H1 (cell line): ENCODE results near the gene RASL10A.

Source experiments
- EGR1 ChIP-seq: IDR thresholded peaks from 2 replicates; pipeline ENCODE4 v1.6.1; 2011; ENCODE audit warnings: low read depth, low read length, borderline replicate concordance
- GTF2F1 ChIP-seq: IDR thresholded peaks from 2 replicates; pipeline ENCODE4 v1.6.1; 2012; ENCODE audit warnings: low read depth, low read length, improper control_type of control experiment, borderline replicate concordance
- HDAC2 ChIP-seq, 2 experiments: fragments of 300-600 bp in 1 of 2; sonication (generic) in 1 of 2; IDR thresholded peaks; 2 replicates each; pipeline ENCODE4 v1.6.1; 2011 to 2012; ENCODE audit warnings: low read depth in 2 of 2, low read length in 2 of 2, mild to moderate bottlenecking in 2 of 2, moderate library complexity in 2 of 2, borderline replicate concordance in 1 of 2, inconsistent platforms in 1 of 2
- HDAC6 ChIP-seq: IDR thresholded peaks from one replicate; pipeline ENCODE4 v1.7.1; 2012; ENCODE audit warnings: low read depth, mild to moderate bottlenecking, inconsistent platforms, low read length, moderate library complexity
- POLR2A ChIP-seq, 2 experiments: IDR thresholded peaks; 1 replicate in 1 of 2; 2 replicates in 1 of 2; pipeline ENCODE4 v1.6.1; 2011; ENCODE audit warnings: low read depth in 2 of 2, low read length in 2 of 2, mild to moderate bottlenecking in 2 of 2; ENCODE audit errors: control extremely low read depth in 1 of 2
- POLR2AphosphoS5 ChIP-seq: IDR thresholded peaks from 2 replicates; pipeline ENCODE4 v1.6.1; 2011; ENCODE audit warnings: low read depth, low read length
- RAD21 ChIP-seq, 2 experiments: IDR thresholded peaks in 1 of 2; conservative IDR thresholded peaks in 1 of 2; 2 replicates each; pipeline ENCODE4 v1.6.1; 2011; ENCODE audit warnings: low read depth in 2 of 2, low read length in 2 of 2, improper control_type of control experiment in 1 of 2, inconsistent platforms in 1 of 2, mild to moderate bottlenecking in 1 of 2, moderate library complexity in 1 of 2
- RNF2 ChIP-seq: fragments of 200-900, 300-1000 bp; sonication (generic); IDR thresholded peaks from 2 replicates; pipeline ENCODE4 v1.7.1; 2016; ENCODE audit warnings: borderline replicate concordance, low read depth, mild to moderate bottlenecking, antibody characterized with exemption, low read length; ENCODE audit not compliant: poor library complexity, severe bottlenecking; ENCODE audit errors: missing control alignments
- TBP ChIP-seq: IDR thresholded peaks from 2 replicates; pipeline ENCODE4 v1.6.1; 2011; ENCODE audit warnings: low read depth, low read length, improper control_type of control experiment
- TF ChIP-seq, protein P1 (sequence below), 3 experiments: IDR thresholded peaks; 1 replicate in 2 of 3; 2 replicates in 1 of 3; pipeline versions ENCODE4 v1.5.1 to v1.6.1; 2011; ENCODE audit warnings: low read length in 3 of 3, mild to moderate bottlenecking in 3 of 3, inconsistent platforms in 2 of 3, low read depth in 1 of 3, moderate library complexity in 1 of 3; ENCODE audit not compliant: insufficient read depth in 1 of 3; ENCODE audit errors: control extremely low read depth in 1 of 3
- TF ChIP-seq, protein P2 (sequence below): IDR thresholded peaks from 2 replicates; pipeline ENCODE4 v1.6.1; 2012; ENCODE audit warnings: inconsistent platforms

DNA sequence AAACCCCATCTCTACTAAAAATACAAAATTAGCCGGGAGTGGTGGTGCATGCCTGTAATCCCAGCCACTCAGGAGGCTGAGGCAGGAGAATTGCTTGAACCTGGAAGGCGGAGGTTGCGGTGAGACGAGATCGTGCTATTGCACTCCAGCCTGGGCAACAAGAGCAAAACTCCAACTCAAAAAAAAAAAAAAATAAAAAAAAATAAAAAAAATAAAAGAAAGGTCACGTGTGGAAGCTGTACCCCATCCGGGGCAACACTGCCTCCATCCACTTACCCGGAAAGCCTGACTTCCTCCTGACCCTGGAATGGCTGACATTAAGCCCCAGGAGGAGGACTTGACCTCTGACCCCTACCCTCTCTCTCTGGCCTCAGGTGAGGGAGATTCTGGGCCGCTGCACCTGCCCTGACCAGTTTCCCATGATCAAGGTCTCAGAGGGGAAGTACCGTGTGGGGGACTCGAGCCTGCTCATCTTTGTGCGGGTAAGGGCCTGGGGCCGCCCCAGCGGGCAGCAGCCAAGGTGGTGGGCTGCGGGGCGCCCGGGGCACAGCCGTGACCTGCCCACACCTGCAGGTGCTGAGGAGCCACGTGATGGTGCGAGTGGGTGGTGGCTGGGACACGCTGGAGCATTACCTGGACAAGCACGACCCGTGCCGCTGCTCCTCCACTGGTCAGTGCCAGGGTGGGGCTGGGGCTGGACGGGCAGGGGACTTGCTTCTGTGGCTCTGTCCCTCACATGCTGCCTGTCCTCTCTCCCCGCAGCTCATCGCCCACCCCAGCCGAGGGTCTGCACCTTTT lies 5.2 kb downstream of the RASL10A start:
- TF ChIP-seq POLR2A (IDR thresholded peaks at IDR 0.05; ENCODE audit: control extremely low read depth in 1 of 2, low read depth in 2 of 2, low read length in 2 of 2) (no peak), POLR2AphosphoS5 (no peak), RNF2 (no peak), EGR1 (no peak), RAD21 (IDR thresholded peaks at IDR 0.05 in 1 of 2, conservative IDR thresholded peaks at IDR 0.05 in 1 of 2; ENCODE audit: low read depth in 2 of 2, low read length in 2 of 2) (no peak), TBP (no peak), HDAC6 (no peak), GTF2F1 (no peak), HDAC2 (IDR thresholded peaks at IDR 0.05; ENCODE audit: borderline replicate concordance in 1 of 2, low read depth in 2 of 2, low read length in 2 of 2) (no peak)
- TF ChIP-seq, protein P1, sequence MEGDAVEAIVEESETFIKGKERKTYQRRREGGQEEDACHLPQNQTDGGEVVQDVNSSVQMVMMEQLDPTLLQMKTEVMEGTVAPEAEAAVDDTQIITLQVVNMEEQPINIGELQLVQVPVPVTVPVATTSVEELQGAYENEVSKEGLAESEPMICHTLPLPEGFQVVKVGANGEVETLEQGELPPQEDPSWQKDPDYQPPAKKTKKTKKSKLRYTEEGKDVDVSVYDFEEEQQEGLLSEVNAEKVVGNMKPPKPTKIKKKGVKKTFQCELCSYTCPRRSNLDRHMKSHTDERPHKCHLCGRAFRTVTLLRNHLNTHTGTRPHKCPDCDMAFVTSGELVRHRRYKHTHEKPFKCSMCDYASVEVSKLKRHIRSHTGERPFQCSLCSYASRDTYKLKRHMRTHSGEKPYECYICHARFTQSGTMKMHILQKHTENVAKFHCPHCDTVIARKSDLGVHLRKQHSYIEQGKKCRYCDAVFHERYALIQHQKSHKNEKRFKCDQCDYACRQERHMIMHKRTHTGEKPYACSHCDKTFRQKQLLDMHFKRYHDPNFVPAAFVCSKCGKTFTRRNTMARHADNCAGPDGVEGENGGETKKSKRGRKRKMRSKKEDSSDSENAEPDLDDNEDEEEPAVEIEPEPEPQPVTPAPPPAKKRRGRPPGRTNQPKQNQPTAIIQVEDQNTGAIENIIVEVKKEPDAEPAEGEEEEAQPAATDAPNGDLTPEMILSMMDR (IDR thresholded peaks at IDR 0.05; ENCODE audit: control extremely low read depth in 1 of 3, insufficient read depth in 1 of 3, low read depth in 1 of 3, low read length in 3 of 3): no peak
- TF ChIP-seq, protein P2, sequence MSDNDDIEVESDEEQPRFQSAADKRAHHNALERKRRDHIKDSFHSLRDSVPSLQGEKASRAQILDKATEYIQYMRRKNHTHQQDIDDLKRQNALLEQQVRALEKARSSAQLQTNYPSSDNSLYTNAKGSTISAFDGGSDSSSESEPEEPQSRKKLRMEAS: no peak
